Measurements from ENCODE around the gene ATP8A1.
"Not testable (repeated sequence)": the region's sequence is repeated elsewhere in the genome, so short reads cannot be mapped to it uniquely, and the experiment has no call there.

Gene ATP8A1

DNA sequence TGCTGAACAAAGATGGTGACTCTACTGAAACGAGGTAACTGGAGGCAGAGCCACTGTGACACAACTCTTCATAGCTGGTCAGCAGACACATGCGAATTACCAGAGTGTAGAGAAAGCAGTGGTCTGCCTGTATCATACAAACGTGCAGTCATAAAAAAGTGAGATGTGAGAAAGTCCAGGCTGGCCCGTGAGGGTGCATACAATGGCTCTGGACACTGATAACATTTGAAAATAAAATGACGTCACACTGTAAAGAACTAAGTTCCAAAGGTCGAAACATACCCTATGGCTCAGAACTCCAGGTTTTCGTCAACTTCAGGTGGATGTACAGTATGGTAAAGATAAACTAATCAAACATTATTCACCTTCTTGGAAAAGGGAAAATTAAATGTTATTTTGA lies 163.9 kb downstream of the ATP8A1 start:
- DNase-seq: no peak

DNA sequence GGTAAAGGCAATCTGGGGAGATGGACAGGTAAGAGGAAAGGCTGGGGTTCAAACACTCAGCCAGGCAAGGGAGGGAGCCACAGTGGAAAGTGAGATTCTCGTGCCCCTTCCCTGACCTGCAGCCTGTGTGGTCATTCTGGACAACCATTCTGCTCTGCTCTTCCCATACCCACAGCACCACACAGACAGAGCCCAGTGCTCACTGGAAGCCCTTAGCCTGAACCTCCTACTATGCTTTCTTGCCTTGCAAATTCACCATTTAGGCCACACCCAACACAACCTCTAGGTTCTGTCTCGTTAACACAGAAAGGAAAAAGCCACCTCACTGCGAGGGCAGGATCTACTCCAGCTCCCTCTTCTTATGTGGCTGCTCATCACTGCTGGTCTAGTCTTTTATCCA lies 166.9 kb downstream of the ATP8A1 start:
- DNase-seq: no peak

DNA sequence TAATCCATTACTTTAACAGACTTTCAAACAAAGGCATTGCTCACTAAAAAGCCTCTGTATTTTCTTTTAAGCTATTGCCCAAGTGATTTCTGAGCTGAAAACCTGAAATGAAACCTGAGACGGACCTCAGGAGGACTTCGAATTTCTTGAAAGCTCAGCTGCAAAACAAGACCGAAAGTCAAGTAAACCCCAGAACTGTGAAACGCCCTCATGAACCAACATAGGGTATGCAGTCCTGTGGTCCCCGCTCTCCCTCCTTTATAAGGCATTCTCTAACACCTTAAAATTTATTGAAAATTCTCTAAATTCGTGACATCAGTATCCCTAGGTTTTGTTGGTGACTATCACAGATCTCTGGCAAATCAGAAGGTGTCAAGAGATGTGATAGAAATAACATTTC lies 167.8 kb downstream of the ATP8A1 start:
- no peak for DNase-seq

DNA sequence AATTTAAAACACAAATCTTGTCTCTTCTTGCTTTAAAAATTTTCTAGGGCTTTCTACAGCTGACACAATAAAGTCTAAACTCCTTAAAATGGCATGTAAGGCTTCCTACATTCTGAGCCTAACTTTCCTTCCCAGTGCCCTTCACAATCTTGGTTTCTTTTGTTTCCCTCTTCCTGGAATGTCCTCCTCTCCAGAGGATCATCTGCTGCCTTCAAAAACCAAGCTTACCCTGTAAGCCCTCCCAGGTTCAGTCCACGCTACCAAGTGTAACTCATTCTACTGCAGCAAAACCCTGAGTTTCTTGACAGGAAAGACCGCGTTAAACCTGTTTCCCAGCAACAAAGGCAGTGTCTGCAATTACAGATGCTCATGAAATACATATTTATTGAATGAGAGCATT lies 168.4 kb downstream of the ATP8A1 start:
- no peak for DNase-seq

DNA sequence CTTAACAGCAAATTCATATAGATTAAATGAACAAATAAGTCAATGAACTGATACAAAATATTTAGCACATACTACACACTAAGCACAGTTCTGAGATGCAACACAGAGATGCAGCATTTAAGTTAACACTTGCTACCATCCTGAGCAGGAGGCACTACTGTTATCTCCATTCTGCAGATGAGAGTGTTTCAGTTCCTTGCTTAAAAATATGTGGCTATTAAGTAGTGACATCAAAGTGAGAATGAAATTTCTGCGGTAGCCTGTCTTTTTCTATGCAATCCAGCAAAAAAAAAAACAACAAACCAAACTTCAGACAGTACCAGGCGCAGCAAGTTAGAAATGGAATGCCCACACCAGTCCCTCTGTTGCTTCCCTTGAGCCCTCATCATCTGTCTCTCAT lies 168.8 kb downstream of the ATP8A1 start:
- DNase-seq: no peak

DNA sequence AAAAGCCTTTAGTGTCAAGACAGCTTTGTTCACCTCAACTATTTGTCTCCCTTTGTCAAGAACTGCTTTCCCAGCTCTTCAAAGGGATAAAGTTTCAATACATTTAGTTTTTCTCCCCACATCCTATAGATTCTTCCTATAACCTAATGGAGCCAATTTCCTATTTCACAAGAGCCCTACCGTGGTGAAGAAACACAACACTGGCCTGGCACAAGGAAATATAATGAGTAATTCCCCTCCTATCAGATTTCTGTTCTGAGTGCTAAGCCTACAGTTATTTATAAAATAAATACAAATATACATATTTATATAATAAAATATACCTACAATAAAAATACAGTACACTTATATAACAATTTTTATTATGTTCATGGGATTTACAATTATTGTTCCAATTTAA lies 169.7 kb downstream of the ATP8A1 start:
- DNase-seq: no peak

DNA sequence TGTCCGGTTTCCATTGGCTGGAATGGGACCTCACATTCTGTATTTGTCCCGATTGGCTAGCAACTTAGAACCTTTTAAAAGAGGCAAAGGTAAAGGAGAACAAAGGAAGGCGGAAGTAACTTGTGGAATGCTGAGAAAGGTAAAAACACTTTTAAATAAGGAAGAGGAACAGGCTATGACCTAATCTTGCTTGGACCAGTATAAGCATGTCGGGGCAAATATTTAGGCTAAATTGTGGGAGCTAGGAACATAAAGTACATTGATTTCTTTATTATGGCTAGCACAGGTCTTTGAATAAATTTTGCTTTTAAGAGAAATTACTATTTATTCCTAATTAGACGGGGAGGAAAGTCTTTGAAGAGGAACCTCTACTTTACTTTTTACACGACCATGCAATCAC lies 170.7 kb downstream of the ATP8A1 start:
- DNase-seq: not testable (repeated sequence)

DNA sequence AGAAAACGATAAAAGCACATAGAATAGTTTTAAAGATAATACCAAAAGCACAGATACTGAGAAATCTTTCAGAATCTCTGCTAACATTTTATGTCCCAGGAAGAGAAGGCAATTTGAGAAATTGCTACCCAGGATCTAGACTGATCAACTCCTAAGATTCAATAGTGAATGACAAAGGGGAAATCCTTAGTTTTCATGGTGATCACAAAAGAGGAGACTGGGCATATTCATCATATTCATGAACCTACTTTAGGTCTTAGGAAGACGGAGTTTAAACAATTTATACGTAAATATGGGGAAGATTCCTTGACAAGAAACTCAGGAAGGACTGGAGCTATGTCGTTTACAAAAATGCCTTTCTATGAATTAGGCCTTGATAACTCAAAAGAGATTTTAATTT lies 172.3 kb downstream of the ATP8A1 start:
- no peak for DNase-seq

DNA sequence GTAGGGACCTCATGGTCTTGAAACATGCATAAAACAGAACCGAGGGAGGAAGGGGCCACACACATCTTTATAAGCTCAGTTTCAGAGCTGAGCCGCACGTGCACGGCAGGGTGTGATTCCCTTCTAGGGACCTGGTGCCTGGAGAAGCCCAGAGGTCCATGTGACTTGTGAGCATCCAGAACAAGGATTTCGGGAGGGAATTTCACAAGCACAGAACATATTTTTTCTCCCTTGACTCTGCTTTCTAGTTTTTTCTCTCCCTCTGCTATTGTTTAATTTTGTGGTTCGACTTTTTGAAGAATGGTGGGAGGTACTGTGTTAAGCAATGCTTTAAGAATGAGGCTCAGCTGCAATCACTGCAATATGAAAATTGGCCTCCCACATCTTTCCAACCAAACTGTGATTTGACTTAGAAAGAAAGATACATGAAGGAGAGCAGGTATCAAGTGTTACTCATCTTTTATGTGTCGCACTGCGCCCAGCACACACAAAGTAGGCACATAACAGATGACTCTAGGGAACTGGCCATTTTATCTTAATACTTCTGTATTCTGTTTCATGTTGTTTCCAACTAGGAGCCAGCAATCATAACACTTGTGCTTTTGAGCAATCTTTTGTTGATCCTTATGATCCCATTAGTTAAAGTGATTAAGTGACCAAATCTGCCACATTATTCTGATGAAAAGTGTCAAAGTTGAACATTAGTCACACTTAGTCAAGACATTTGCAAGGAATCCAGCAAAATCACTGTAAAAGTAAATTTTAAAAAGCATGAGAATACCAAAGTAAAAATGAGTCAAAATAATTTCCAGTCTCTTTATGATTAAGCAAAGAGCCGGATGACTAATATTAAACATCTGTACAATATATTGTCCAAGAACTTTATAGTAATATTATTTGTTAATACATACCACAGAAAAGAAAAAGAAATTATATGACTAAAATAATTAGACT lies 173.2 kb downstream of the ATP8A1 start:
- no peak for DNase-seq

DNA sequence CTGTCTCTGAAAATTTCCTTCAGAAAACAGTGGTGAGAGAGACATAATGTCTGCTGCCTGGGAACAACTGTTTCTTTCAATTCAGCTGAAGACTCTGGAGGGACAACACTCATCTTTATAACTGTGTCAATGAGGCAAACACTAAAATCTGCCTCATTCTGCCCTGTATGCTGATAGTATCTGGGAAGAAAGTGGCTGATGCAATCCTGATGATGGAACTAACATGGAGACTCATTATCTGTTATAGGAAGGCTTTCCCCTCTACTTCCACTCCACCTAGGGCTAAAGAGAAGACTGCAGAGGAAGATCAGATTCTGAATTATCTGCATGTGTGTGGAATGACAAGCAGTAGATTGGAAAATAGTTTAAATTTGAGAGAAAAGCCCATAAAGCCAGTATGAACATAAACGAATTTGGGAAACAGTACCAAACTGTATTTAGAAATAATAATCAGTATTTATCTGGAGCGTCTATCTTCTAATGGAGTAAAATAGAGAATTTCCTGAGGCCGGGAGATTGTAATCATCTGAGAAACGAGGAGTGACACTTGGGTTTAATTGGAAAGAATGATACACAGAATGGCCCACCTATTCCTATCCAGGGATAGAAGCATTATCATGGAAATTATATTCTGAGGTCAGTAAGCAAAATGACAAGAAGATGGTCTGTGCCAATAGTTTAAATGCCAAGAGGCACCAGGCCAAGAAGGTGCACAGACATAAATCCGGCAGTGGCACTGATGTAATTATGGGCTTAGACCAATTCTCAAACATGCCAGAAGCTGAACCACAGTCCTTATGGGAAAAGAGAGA lies 174.2 kb downstream of the ATP8A1 start:
- no peak for DNase-seq

DNA sequence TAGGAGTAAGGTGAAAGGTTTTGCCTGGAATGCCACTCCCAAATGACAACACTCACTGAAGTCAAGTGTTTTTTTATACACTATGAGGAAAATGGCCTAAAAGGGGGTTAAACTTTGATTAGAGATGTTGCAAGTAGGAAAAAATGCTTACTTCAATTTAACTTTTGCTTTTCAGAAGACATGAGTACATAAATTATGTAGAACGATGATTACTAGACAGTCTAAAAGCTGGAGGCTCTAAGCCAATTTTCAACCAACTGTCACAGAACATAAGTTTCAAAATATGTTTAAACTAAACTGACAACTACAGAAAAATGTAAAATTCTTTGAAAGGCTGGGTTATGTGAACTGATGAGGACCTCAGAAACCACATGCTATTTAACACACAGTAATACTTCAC lies 176.2 kb downstream of the ATP8A1 start:
- DNase-seq: no peak

DNA sequence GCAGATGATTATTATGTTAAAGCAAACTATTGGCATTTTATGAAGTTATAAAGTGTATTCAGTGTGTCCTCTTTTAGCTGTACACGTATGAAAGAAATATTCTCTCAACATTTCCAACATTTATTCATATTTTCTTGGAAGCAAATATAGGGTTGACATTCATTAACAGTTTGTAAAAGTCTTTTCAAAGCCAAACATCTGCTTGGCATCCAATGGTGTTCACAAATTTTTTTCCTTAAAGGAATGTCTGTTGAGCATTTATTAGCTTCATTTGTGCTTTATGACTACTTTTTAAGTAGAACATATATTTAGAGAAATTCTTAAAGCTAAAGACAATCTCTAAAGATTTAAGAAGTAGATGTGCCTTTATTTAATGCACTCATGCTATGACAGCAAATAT lies 176.6 kb downstream of the ATP8A1 start:
- DNase-seq: no peak

DNA sequence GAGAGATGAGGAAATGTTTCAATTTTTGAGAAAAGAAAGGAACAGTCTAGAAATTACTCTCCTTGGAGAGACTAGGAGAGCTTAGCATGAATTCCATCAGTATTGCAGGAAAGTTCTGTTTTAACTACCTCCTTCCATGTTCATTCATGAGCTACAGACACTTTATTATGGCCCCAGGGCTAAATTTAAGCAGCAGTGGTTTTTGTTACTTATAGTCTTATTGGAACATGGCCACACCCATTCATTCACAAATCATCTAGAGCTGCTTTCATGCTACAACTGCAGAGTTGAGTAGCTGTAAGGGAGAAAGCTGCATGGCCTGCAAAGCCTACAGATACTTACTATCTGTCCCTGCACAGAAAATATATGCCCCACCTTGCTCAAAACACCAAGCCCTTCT lies 178.0 kb downstream of the ATP8A1 start:
- DNase-seq: no peak

DNA sequence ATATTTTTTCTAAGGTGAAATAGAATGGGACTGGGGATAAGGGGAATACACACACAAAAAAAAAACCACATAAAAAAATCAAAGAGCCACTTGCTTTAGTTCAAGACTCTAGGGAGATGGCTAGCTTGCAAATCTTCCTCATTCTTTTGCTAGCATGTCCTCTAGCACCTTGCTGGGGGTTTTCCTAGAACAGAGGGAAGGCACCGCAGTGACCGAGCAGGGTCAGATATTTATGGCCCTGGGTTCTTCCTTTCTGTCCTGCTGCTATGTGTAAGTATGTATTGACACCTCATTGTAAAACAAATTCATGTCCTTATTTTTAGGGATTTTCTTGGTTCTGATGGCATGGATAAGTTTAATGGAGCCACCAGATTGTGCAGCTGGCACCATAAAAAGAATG lies 178.4 kb downstream of the ATP8A1 start:
- DNase-seq: no peak

DNA sequence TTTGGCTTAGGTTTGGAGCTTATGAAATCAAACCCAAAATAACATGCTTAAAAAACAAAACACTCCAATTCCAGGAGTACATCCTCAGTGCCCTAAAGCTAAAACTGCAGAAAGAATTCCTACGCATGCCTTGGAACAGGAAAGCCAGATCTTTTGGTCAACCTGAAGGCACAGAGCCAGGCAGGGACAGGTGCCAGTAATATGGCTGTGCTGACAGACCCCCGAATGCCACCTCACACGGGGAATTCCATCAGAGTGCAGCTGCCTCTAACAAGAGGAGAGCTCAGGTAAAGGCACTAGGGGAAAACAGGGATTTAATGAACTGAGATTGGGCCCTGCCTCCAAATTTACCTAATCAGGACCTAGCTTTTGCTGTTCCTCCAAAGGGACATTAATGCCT lies 182.5 kb downstream of the ATP8A1 start:
- DNase-seq: no peak

DNA sequence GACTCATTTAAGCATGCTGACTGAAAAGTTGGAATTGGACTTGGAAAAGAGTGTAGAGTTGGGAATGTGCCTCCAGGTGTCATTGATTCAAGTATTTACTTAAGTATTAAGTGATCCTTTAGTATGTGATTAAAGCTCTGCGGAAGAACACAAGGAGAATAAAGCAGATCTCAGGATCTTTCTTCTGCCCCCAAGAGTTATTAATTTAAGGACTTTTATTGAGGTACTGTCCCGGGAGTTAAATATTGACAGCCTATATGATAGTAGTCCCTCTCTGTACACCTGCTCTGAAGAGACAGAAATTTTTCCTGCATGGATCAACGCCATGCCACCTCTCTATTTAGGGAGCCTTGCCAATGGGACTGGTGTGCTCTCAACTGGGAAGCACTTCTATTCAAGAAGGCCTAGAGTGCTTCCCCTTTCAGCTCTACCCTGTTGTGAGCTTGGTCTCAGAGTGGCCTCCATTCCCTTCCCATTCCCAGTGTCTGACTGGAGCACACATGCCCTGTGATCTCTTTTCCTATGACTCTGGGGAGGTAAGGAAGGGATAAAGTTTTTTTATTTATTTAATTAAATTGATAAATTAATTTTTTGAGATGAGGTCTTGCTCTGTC lies 183.7 kb downstream of the ATP8A1 start:
- DNase-seq: no peak

DNA sequence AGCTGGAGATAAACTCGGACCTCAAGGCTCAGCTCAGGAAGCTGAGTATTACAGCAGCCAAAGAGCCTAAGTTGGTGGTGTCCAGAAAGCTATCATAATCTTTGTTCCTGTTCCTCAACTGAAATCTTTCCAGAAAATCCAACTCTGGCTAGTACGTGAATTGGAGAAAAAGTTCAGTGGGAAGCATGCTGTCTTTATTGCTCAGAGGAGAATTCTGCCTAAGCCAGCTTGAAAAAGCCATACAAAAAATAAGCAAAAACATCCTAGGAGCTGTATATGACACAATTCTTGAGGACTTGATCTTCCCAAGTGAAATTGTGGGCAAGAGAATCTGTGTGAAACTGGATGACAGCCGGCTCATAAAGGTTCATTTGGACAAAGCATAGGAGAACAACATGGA lies 185.0 kb downstream of the ATP8A1 start:
- DNase-seq: no peak

DNA sequence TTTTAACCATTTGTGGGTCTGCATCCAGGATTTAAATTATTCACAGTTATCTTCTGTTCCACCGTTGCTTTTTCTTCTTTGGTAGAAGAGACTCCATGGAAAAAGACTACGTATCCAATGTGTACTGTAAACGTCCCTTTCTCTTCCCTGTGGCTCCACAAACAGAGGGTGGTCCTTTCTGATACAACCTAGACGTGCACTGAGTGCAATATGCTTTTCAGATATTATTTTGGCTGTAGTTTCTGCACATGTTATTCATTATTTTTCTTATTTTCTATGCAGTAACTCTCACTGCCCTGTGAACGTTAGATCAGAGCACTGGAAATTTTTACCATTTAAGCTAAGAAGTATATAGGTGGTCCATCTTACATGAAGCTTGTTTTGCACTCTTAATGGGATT lies 186.9 kb downstream of the ATP8A1 start:
- no peak for DNase-seq

DNA sequence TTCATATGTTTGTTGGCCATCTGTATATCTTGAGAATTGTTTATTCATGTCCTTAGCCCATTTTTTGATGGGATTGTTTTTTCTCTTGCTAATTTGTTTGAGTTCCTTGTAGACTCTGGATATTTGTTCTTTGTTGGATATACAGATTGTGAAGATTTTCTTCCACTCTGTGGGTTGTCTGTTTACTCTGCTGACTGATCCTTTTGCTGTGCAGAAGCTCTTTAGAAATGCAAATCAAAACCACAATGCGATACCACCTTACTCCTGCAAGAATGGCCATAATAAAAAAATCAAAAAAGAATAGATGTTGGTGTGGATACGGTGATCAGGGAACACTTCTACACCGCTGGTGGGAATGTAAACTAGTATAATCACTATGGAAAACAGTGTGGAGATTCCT lies 189.1 kb downstream of the ATP8A1 start:
- not testable (repeated sequence) for DNase-seq

DNA sequence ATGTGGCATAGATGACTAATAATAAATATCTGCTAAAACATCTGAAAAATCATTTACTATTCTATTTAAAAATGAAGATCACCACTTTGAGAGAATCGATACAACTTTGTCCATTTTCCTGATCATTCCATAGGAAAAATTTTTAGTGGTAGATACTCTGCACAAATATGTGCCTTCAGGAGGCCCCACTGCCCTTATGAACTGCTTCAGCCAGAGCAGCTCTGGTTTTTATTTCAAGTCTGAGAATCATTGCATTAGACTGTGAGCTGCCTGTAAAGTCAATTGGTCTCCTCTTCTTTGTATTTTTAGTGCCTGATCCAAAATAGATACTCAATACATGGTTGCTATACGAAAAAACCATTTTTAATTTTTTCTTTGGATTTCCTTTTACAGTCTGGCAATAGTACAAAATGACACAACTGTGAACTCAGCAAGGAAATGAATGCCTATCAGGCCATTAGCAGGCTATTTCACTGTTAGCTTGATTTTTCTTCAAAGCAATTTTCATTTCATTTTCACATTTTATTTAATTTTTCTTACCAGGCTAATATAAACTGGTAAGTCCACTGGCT lies 190.5 kb downstream of the ATP8A1 start:
- no peak for DNase-seq

DNA sequence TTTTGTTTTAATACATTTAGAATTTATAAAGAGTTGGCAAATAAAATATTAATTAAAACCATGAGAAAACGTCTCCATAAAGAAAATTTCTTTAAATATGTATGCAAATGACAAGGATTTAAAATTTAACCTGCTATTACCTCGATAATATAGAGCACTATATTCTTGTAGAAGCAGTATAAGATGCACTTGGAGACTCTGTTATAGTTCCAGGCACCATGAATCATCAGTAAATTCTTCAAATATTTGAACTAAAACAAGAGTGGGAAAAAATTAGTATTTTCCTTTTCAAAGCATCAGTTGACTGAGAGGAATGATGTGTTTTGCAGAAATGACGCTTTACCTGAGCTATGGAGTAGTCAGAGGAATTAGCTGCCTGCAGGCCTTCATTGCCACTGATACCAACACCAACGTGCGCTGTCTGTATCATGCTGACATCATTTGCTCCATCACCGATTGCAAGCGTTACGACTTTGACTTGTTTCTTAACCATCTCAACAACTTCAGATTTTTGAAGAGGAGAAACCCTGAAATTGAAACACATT lies 192.3 kb downstream of the ATP8A1 start:
- DNase-seq: no peak

DNA sequence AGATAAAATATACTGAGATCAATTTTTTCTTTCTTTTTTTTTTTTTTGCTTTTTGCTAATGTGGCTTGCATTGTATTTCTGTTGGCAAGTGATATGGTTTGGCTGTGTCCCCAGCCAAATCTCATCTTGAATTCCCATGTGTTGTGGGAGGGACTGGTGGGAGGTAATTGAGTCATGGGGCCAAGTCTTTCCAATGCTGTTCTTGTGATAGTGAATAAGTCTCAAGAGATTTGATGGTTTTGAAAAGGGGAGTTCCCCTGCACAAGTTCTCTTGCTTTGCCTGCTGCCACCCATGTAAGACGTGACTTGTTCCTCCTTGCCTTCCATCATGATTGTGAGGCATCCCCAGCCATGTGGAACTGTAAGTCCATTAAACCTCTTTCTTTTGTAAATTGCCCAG lies 195.7 kb downstream of the ATP8A1 start:
- DNase-seq: not testable (repeated sequence)

DNA sequence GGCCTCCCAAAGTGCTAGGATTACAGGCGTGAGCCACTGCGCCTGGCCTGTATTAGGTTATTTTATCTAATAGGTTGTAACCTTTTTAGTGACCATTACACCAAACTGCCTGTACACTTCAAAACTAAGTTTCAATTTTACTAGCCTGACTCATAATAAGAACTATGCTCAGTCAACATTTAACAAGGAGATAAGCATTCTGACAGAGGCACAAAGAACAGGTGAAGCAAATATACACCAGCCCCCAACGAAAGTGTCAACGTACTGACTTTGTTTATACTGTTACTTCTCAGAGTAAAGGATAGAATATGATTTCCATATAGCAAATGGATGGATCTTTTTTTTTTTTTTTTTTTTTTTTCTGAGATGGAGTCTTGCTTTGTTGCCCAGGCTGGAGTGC lies 196.9 kb downstream of the ATP8A1 start:
- DNase-seq: no peak

Measured in activated gamma-delta T cell treated with Interleukin-2 at 50 U/mL for 16 hours (primary cell).